Measurements from ENCODE around the gene RABGAP1L.
"Not testable (repeated sequence)": the region's sequence is repeated elsewhere in the genome, so short reads cannot be mapped to it uniquely, and the experiment has no call there.

RABGAP1L gene

GRCh38 chr1:174682419-174683008, 523.2 kb downstream of the RABGAP1L start:
- no peak for ATAC-seq

GRCh38 chr1:174686213-174686612, 526.9 kb downstream of the RABGAP1L start:
- ATAC-seq: peak in 1 of 2 donors; percentile 17

- ATAC-seq: no peak
Measured at GRCh38 chr1:174689524-174689923, 530.2 kb downstream of the RABGAP1L start.

- no peak for ATAC-seq
Measured at GRCh38 chr1:174690266-174690665, 530.9 kb downstream of the RABGAP1L start.

GRCh38 chr1:174692313-174692712, 533.0 kb downstream of the RABGAP1L start:
- ATAC-seq: no peak

GRCh38 chr1:174693085-174693484, 533.8 kb downstream of the RABGAP1L start:
- ATAC-seq: no peak

GRCh38 chr1:174693539-174693938, 534.2 kb downstream of the RABGAP1L start:
- not testable (repeated sequence) for ATAC-seq

GRCh38 chr1:174696026-174696821, 536.9 kb downstream of the RABGAP1L start:
- ATAC-seq: no peak

GRCh38 chr1:174700314-174700713, 541.0 kb downstream of the RABGAP1L start:
- no peak for ATAC-seq

GRCh38 chr1:174700775-174701174, 541.5 kb downstream of the RABGAP1L start:
- ATAC-seq: no peak

- ATAC-seq: no peak
Measured at GRCh38 chr1:174701565-174701964, 542.2 kb downstream of the RABGAP1L start.

- ATAC-seq: no peak
Measured at GRCh38 chr1:174702011-174702410, 542.7 kb downstream of the RABGAP1L start.

- no peak for ATAC-seq
Measured at GRCh38 chr1:174703309-174703708, 544.0 kb downstream of the RABGAP1L start.

- ATAC-seq: no peak
Measured at GRCh38 chr1:174704300-174704699, 545.0 kb downstream of the RABGAP1L start.

GRCh38 chr1:174710868-174711845, 551.8 kb downstream of the RABGAP1L start:
- no peak for ATAC-seq

GRCh38 chr1:174711848-174712247, 552.5 kb downstream of the RABGAP1L start:
- not testable (repeated sequence) for ATAC-seq

GRCh38 chr1:174712541-174712940, 553.2 kb downstream of the RABGAP1L start:
- ATAC-seq: no peak

GRCh38 chr1:174713796-174714195, 554.5 kb downstream of the RABGAP1L start:
- ATAC-seq: no peak

GRCh38 chr1:174719194-174719593, 559.9 kb downstream of the RABGAP1L start:
- no peak for ATAC-seq

GRCh38 chr1:174720618-174721017, 561.3 kb downstream of the RABGAP1L start:
- no peak for ATAC-seq

- no peak for ATAC-seq
Measured at GRCh38 chr1:174721246-174721645, 561.9 kb downstream of the RABGAP1L start.

GRCh38 chr1:174723816-174724215, 564.5 kb downstream of the RABGAP1L start:
- no peak for ATAC-seq

GRCh38 chr1:174724219-174724618, 564.9 kb downstream of the RABGAP1L start:
- no peak for ATAC-seq
